Psoas muscle (tissue), 8 donors: ENCODE measurements around the gene TMEM158. TPM values are rescaled to one million over a fixed set of nuclear protein-coding genes. Genes with fewer than 3 reads are reported as not detected.
A peak's percentile ranks its signal among the peaks of the same experiment; 100 is the strongest.

Source experiments
- ATAC-seq, 4 donors: fragments of 200-7000 bp; cut with Tn5 transposase; one replicate each; pipeline ENCODE4 v1.9.1; 2020; ENCODE audit warnings: moderate library complexity in 3 of 4, mild to moderate bottlenecking in 2 of 4
- DNase-seq, 2 donors: peaks; one replicate each; pipeline ENCODE4 v3.0.0-alpha.2; 2020
- H3K27ac ChIP-seq: fragments of 200-600 bp; one replicate; pipeline ENCODE4 v1.8.0; 2022
- H3K27me3 ChIP-seq, 3 donors: fragments of 200-600 bp in 1 of 3; one replicate each; pipeline versions ENCODE4 v1.6.1 to v1.8.0; 2013 to 2022; ENCODE audit warnings: low read length in 2 of 3, mild to moderate bottlenecking in 2 of 3, moderate library complexity in 1 of 3; ENCODE audit not compliant: insufficient read depth in 3 of 3
- H3K36me3 ChIP-seq, 2 donors: fragments of 200-600 bp in 1 of 2; one replicate each; pipeline versions ENCODE4 v1.6.1 to v1.8.0; 2013 to 2022; ENCODE audit warnings: low read depth in 1 of 2, mild to moderate bottlenecking in 1 of 2, moderate library complexity in 1 of 2; ENCODE audit not compliant: insufficient read depth in 1 of 2
- H3K4me1 ChIP-seq: fragments of 200-600 bp; one replicate; pipeline ENCODE4 v1.8.0; 2022
- H3K4me3 ChIP-seq: fragments of 200-600 bp; one replicate; pipeline ENCODE4 v1.8.0; 2022; ENCODE audit warnings: mild to moderate bottlenecking
- H3K9me3 ChIP-seq: fragments of 200-600 bp; one replicate; pipeline ENCODE4 v1.8.0; 2022
- WGBS, 3 donors: extraction: QIAGEN DNeasy Blood & Tissue Kit; methylation state at CpG; one replicate each; pipeline versions ENCODE4 v1.1.6 to v1.1.7; 2013; 5-methylcytosine and 5-hydroxymethylcytosine counted together
- intact Hi-C, 2 donors: fragments of 100-400 bp; cut with DNase I; formaldehyde crosslinking; loops; one replicate each; pipeline versions ENCODE4 v1.11.0 to v1.14.2; 2022
- polyA plus RNA-seq, 3 donors: library from polyadenylated mRNA; stranded (reverse); fragments of 200-250 nt; gene quantifications; one replicate each; pipeline ENCODE4 v1.2.3, GENCODE V29; 2013
- total RNA-seq, 4 donors: library from RNA; stranded (reverse); fragmentation: NEBNext Ultra II Directional in 2 of 4; extraction: Animal tissue kit (Norgen Biotek cat#: 25700) in 2 of 4; gene quantifications; one replicate each; pipeline versions ENCODE4 v1.2.1 to v1.2.4, GENCODE V29; 2021 to 2023
- TF ChIP-seq, protein P1 (sequence below): fragments of 200-600 bp; IDR thresholded peaks from one replicate; pipeline ENCODE4 v1.8.0; 2022; ENCODE audit warnings: antibody characterized with exemption
- donor health status: healthy with polysubstance abuse.
- donor health status: DM: no; HTN: no; CAD: no; lungs with moderate emphysema.
- donor health status: Bipolar disorder and iron deficiency.
- donor health status: healthy.
- donor health status: DM: yes; HTN: yes; CAD: no.
- donor health status: DM: no; HTN: no; CAD: no.
- donor health status: DM: no; HTN: no; CAD: no.
- donor health status: DM: yes; HTN: yes; CAD: no.

Gene TMEM158
- total and polyA plus RNA-seq, 7 donors = 0.48 to 15.7 (median 1.6) TPM

GRCh38 chr3:45181496-45181895 is 44.6 kb downstream of the TMEM158 start:
- Histone ChIP-seq H3K27ac (no peak overlapping the region), H3K27me3 (peaks cover 0 to 3% (median 0%) of the 10 kb centered on the region in 3 donors), H3K4me3 (no peak overlapping the region), H3K36me3 (no peaks in the 10 kb centered on the region), H3K4me1 (peaks cover 26% of the 10 kb centered on the region), H3K9me3 (no peaks in the 10 kb centered on the region)
- DNase-seq (no peak), ATAC-seq (no peak)
- intact Hi-C loops = no loop called here
- WGBS, 3 donors = 72 to 79% (median 78%) methylated on average over 5 of the region's 5 CpGs
- TF ChIP-seq, protein P1, sequence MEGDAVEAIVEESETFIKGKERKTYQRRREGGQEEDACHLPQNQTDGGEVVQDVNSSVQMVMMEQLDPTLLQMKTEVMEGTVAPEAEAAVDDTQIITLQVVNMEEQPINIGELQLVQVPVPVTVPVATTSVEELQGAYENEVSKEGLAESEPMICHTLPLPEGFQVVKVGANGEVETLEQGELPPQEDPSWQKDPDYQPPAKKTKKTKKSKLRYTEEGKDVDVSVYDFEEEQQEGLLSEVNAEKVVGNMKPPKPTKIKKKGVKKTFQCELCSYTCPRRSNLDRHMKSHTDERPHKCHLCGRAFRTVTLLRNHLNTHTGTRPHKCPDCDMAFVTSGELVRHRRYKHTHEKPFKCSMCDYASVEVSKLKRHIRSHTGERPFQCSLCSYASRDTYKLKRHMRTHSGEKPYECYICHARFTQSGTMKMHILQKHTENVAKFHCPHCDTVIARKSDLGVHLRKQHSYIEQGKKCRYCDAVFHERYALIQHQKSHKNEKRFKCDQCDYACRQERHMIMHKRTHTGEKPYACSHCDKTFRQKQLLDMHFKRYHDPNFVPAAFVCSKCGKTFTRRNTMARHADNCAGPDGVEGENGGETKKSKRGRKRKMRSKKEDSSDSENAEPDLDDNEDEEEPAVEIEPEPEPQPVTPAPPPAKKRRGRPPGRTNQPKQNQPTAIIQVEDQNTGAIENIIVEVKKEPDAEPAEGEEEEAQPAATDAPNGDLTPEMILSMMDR = no peak

DNA sequence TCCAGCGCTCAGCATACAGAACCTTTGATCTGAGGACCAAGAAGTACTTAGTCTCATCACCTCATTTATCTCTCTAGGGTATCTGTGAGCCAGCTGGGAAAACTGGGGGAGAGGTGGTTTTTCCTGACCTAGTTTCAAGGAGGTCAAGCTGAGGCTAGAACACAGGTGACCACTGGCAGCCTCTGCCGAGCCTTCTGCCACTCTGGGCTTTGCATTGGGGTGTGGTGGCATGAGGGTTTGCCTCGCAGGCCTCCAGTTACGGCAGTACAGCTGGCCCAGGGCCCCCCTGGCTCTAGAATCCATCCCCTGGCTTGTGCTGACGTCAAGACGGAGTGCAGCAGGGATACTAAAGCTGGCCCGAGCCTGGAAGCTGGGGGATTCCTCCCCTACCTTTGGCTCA is 45.2 kb downstream of the TMEM158 start:
- H3K27ac ChIP-seq = peak overlapping the region; percentile 74

DNA sequence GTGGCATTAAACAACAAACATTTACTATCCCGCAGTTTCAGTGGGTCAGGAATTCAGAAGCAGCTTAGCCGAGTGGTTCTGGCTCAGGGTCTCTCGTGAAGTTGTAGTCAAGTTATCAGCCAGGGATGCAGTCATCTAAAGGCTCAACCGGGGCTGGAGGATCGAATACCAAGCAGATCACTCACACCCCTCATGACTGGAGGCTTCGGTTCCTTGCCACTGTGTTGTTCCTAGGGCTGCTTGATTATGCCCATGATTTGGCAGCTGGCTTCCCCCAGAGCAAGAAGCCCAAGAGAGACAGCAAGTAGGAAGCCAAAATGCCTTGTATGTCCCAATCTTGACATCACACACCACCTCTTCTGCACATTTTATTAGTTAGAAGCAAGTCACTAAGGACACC is 46.0 kb downstream of the TMEM158 start:
- H3K4me1 ChIP-seq = peaks cover 26% of the 10 kb centered on the region
- 62 to 68% (median 66%) methylated on average over 6 of the region's 6 CpGs for WGBS, 3 donors
- H3K36me3 ChIP-seq = no peaks in the 10 kb centered on the region
- H3K4me3 ChIP-seq = no peak overlapping the region
- H3K9me3 ChIP-seq = no peaks in the 10 kb centered on the region
- ATAC-seq (peak in 2 of 4 donors; percentile 37 to 58), DNase-seq (no peak)
- TF ChIP-seq, protein P1 = no peak
- peak overlapping the region; percentile 74 for H3K27ac ChIP-seq
- H3K27me3 ChIP-seq = no peaks in the 10 kb centered on the region
- intact Hi-C loops = no loop called here

More for the DNA sequence above, 45.2 kb downstream of the TMEM158 start:
- intact Hi-C loops = no loop called here
- H3K4me3 ChIP-seq = no peak overlapping the region
- TF ChIP-seq, protein P1 = no peak
- ATAC-seq (peak in 1 of 4 donors; percentile 47), DNase-seq (no peak)
- no peaks in the 10 kb centered on the region for H3K36me3 ChIP-seq
- WGBS, 3 donors = 48 to 56% (median 51%) methylated on average over 7 of the region's 7 CpGs
- peaks cover 26% of the 10 kb centered on the region for H3K4me1 ChIP-seq
- H3K9me3 ChIP-seq = no peaks in the 10 kb centered on the region
- peaks cover 0 to 3% (median 0%) of the 10 kb centered on the region in 3 donors for H3K27me3 ChIP-seq

GRCh38 chr3:45179163-45179562 is 46.9 kb downstream of the TMEM158 start:
- H3K27me3 ChIP-seq = no peaks in the 10 kb centered on the region
- H3K9me3 ChIP-seq = no peaks in the 10 kb centered on the region
- H3K4me1 ChIP-seq = peaks cover 26% of the 10 kb centered on the region
- TF ChIP-seq, protein P1 = no peak
- no peak for DNase-seq
- intact Hi-C loops = no loop called here
- H3K27ac ChIP-seq = peak overlapping the region; percentile 74
- H3K4me3 ChIP-seq = peak overlapping the region; percentile 19
- no peaks in the 10 kb centered on the region for H3K36me3 ChIP-seq
- peak in 2 of 4 donors; percentile 23 to 40 for ATAC-seq
- WGBS, 3 donors = 79 to 83% (median 83%) methylated on average over 3 of the region's 3 CpGs
